Mesenteric fat pad (tissue), 1 donor: ENCODE results near the gene TSPY2. TPM values are rescaled to one million over a fixed set of nuclear protein-coding genes. Genes with fewer than 3 reads are reported as not detected.
"Not testable (repeated sequence)": the region's sequence is repeated elsewhere in the genome, so short reads cannot be mapped to it uniquely, and the experiment has no call there.

Experiments used
- DNase-seq: peaks from one replicate; pipeline ENCODE4 v3.0.0-alpha.2; 2020; ENCODE audit warnings: low spot score
- long read RNA-seq: library from polyadenylated mRNA; unstranded; transcript quantifications from one replicate; pipeline ENCODE4 v2.0.0, GENCODE V29; 2020
- total RNA-seq: library from RNA; stranded (reverse); fragmentation: NEBNext Ultra II Directional; extraction: Animal tissue kit (Norgen Biotek cat#: 25700); gene quantifications from one replicate; pipeline ENCODE4 v1.2.1, GENCODE V29; 2021
- donor health status: DM: yes; HTN: yes; CAD: no.

Gene TSPY2, protein sequence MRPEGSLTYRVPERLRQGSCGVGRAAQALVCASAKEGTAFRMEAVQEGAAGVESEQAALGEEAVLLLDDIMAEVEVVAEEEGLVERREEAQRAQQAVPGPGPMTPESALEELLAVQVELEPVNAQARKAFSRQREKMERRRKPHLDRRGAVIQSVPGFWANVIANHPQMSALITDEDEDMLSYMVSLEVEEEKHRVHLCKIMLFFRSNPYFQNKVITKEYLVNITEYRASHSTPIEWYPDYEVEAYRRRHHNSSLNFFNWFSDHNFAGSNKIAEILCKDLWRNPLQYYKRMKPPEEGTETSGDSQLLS
- not detected for total RNA-seq
- long read RNA-seq: 0 reads

DNA sequence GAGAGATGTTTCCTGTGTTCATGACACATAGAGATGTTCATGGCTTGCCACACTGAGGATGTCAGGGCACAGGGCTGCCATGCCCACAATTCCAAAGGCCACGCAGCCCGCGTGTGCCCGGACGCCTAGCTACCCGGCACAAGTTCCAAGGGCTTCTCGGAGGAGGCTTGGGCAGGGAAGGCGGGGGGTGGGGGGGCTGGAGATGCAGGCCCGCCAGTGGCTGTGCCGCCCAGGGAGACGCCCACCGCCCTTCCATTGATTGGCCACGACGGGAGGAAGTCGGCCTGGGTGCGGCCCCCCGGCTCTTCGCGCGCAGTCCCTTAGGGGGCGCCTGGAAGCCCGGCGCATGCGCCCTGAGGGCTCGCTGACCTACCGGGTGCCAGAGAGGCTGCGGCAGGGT is at the start of gene TSPY2:
TSPY2 (plus strand) TSS at position 301 of the 400 bp plus-strand sequence; CDS start at position 347, 46 bp downstream.
- not testable (repeated sequence) for DNase-seq

DNA sequence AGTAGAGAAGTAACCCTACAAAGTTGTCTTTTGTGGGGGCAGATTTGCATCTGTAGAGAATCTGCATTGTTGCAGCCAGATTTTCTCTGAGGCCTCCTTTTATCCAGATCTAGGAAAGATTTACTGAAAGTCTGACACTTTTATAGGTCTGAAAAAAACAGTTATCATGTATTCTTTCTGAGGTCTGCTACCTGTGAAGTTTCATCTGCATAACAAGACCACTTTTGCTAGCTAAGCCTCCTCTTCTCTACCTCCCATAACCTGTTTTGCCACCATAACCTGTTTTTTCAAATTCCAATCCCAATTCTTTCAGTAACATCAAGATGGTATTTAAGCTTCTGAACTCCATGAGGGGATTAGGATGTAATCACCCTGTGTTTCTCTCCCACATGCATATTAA is 36.5 kb upstream of the TSPY2 start:
- DNase-seq: not testable (repeated sequence)

DNA sequence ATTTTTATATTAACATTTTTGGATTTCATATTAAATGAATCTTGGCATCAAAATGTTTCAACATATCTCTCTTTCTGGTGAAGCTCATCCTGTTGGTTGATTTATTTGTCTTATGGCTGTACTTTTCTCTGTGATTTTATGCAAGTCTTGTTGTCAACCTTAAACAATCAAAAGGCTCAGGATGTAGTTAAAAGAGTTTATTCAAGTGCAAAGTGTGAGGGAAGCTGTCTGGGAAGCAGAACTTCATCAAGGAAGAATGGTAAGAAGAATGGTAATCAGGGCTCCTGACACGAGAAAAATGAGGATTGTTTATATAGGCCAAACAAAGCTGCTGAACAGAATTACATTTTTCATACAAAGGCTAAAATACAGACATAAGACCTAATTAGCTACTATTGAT is 29.0 kb upstream of the TSPY2 start:
- not testable (repeated sequence) for DNase-seq

DNA sequence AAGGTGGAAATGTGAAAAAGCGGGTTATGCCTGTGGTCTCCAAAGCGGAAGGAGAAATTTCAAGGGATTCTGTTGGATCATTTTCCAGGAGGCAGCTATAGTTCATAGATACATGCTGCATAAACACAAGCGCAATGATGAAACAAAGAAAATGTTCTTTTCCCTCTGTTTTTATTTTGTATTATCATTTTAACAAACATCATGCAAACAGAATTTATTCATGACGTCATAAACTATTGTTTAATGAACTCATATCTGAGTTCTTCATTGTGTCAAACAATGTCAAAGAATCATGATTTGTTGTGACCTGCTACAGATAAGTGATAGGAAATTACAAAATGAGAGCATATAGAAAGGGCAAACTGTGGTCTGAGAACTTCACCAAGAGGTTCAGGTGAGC is 23.8 kb downstream of the TSPY2 start:
- DNase-seq: not testable (repeated sequence)
